ENCODE measurements around the gene PIK3R3. TPM values are rescaled to one million over a fixed set of nuclear protein-coding genes. Genes with fewer than 3 reads are reported as not detected.

Gene PIK3R3
- total RNA-seq, 1 donor from 2014 or later, result 38.1 TPM

DNA sequence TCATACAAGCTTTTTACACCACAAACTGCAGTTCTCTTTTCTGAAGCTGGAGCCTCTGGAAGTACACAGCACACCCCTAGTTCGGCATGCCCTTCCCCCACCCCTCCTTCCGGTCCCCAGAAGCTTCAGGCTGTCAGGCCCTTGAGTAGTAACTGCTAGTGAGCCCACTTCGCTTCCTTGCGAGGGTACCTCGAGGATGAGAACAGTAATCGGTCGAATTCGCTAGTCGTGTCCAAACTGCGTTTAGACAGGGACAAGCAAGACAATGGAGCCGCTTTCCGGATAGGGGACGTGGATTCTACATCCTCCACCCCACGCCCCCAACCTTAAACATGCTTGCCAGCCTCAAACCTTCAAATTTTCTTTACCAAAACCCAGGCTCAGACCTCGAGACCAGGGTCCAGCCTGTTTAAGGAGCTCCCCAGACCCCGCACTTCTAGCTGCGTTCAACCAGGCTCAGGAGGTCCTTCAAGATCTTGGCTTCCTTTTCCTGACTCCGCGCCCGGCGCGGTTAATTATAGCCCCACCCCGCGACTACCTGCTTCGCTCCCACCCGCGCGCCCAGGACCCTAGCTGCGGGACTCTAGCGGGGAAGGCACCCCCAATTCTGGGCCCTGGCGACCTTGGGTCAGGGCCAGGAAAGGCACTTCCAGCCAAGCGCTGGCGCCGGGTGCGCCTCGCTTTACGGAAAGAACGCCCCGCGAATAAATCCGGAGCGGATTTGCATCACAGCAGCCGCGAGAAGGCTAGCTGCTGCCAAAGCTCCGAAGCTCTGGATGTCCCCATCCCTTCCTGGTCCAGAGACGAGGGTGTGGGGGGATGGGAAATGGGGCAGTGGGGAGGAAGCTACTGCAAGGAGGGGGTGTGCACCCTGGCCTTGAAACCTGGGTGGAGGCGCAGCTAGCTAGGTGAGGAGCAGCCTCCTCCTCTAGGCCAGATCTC, 34.4 kb upstream of the PIK3R3 start:
- Mint-ChIP-seq H3K27me3 (ENCODE audit: unreplicated experiment) (peaks cover 6% of the 10 kb centered on the region), H3K4me1 (ENCODE audit: unreplicated experiment) (peaks cover 15% of the 10 kb centered on the region), H3K4me3 (ENCODE audit: unreplicated experiment) (no peak overlapping the region), H3K27ac (ENCODE audit: unreplicated experiment) (no peak overlapping the region), H3K9me3 (ENCODE audit: unreplicated experiment) (no peaks in the 10 kb centered on the region), H3K36me3 (ENCODE audit: low read depth, unreplicated experiment) (no peaks in the 10 kb centered on the region)
- TF ChIP-seq CTCF (IDR thresholded peaks at IDR 0.05; ENCODE audit: unreplicated experiment), result no peak
- DNase-seq (ENCODE audit: low spot score), result no peak

- H3K4me1 Mint-ChIP-seq (ENCODE audit: unreplicated experiment), result peaks cover 4% of the 10 kb centered on the region
Observed at GRCh38 chr1:46160212-46160611, 27.8 kb upstream of the PIK3R3 start.

GRCh38 chr1:46159516-46159915, 27.1 kb upstream of the PIK3R3 start:
- no peaks in the 10 kb centered on the region for H3K9me3 Mint-ChIP-seq (ENCODE audit: unreplicated experiment)
- no peaks in the 10 kb centered on the region for H3K36me3 Mint-ChIP-seq (ENCODE audit: low read depth, unreplicated experiment)
- peaks cover under 1% of the 10 kb centered on the region for H3K4me1 Mint-ChIP-seq (ENCODE audit: unreplicated experiment)
- no peak overlapping the region for H3K27ac Mint-ChIP-seq (ENCODE audit: unreplicated experiment)
- DNase-seq (ENCODE audit: low spot score), result no peak
- no peak overlapping the region for H3K4me3 Mint-ChIP-seq (ENCODE audit: unreplicated experiment)
- H3K27me3 Mint-ChIP-seq (ENCODE audit: unreplicated experiment), result no peaks in the 10 kb centered on the region
- no peak for TF ChIP-seq CTCF (IDR thresholded peaks at IDR 0.05; ENCODE audit: unreplicated experiment)

More at GRCh38 chr1:46160212-46160611, 27.8 kb upstream of the PIK3R3 start:
- Mint-ChIP-seq H3K27ac (ENCODE audit: unreplicated experiment) (no peak overlapping the region), H3K4me3 (ENCODE audit: unreplicated experiment) (no peak overlapping the region), H3K9me3 (ENCODE audit: unreplicated experiment) (no peaks in the 10 kb centered on the region), H3K27me3 (ENCODE audit: unreplicated experiment) (no peaks in the 10 kb centered on the region), H3K36me3 (ENCODE audit: low read depth, unreplicated experiment) (no peaks in the 10 kb centered on the region)
- DNase-seq (ENCODE audit: low spot score), result no peak
- no peak for TF ChIP-seq CTCF (IDR thresholded peaks at IDR 0.05; ENCODE audit: unreplicated experiment)

GRCh38 chr1:46158312-46159281, 26.2 kb upstream of the PIK3R3 start:
- no peaks in the 10 kb centered on the region for H3K4me1 Mint-ChIP-seq (ENCODE audit: unreplicated experiment)
- no peaks in the 10 kb centered on the region for H3K36me3 Mint-ChIP-seq (ENCODE audit: low read depth, unreplicated experiment)
- no peak overlapping the region for H3K27ac Mint-ChIP-seq (ENCODE audit: unreplicated experiment)
- no peak for DNase-seq (ENCODE audit: low spot score)
- no peaks in the 10 kb centered on the region for H3K9me3 Mint-ChIP-seq (ENCODE audit: unreplicated experiment)
- TF ChIP-seq CTCF (IDR thresholded peaks at IDR 0.05; ENCODE audit: unreplicated experiment), result no peak
- H3K4me3 Mint-ChIP-seq (ENCODE audit: unreplicated experiment), result no peak overlapping the region
- H3K27me3 Mint-ChIP-seq (ENCODE audit: unreplicated experiment), result no peaks in the 10 kb centered on the region

All from endothelial cell (in vitro differentiated cells).